ENCODE measurements around the gene TBCD. TPM values are rescaled to one million over a fixed set of nuclear protein-coding genes. Genes with fewer than 3 reads are reported as not detected.

Gene TBCD
- polyA plus RNA-seq, 2 donors, result 54.4 to 62.8 TPM

DNA sequence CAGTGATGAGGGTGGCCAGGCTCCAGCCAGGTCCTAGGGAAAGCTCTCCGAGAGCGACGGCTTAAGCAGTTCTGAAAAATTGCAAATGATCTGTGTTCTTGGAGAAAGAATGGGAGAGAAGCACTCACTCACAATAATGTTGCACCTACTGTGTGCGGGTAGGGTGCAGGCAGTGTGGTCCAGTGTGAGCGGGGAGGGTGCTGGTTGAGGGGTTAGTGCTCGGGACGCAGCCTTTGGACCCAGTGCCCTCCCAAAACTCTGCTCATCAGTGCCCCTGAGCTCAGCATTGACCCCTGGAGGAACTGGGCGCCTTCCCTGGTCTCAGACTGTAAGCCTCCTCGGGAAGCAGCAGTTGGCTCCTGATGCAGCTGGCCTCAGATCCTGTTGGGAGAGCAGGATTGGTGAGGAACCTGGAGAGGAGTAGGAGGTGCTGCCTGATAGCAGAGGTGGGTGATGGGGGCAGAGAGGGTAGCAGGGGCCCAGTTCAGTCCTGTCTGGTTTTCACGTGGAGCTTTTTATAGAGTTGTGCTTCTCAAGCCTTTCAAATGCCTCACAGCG is 111.6 kb downstream of the TBCD start:
- Histone ChIP-seq H3K27me3 (ENCODE audit: control insufficient read depth in 1 of 2, insufficient read depth in 2 of 2, low read length in 2 of 2) (no peaks in the 10 kb centered on the region), H3K4me1 (ENCODE audit: control insufficient read depth in 2 of 2, insufficient read depth in 2 of 2, low read length in 1 of 2) (peaks cover 16 to 58% of the 10 kb centered on the region in 2 donors), H3K27ac (ENCODE audit: low read depth in 2 of 2, low read length in 1 of 2) (peak overlapping the region; percentile 78 to 86), H3K4me3 (ENCODE audit: low read depth in 1 of 2, low read length in 2 of 2) (no peak overlapping the region), H3K36me3 (ENCODE audit: control insufficient read depth in 2 of 2, insufficient read depth in 2 of 2, low read length in 1 of 2) (no peaks in the 10 kb centered on the region), H3K9me3 (ENCODE audit: control insufficient read depth in 2 of 2, insufficient read depth in 1 of 2, low read depth in 1 of 2, low read length in 1 of 2) (no peaks in the 10 kb centered on the region)
- WGBS, 2 donors, result 86% methylated on average over 11 of the region's 11 CpGs

DNA sequence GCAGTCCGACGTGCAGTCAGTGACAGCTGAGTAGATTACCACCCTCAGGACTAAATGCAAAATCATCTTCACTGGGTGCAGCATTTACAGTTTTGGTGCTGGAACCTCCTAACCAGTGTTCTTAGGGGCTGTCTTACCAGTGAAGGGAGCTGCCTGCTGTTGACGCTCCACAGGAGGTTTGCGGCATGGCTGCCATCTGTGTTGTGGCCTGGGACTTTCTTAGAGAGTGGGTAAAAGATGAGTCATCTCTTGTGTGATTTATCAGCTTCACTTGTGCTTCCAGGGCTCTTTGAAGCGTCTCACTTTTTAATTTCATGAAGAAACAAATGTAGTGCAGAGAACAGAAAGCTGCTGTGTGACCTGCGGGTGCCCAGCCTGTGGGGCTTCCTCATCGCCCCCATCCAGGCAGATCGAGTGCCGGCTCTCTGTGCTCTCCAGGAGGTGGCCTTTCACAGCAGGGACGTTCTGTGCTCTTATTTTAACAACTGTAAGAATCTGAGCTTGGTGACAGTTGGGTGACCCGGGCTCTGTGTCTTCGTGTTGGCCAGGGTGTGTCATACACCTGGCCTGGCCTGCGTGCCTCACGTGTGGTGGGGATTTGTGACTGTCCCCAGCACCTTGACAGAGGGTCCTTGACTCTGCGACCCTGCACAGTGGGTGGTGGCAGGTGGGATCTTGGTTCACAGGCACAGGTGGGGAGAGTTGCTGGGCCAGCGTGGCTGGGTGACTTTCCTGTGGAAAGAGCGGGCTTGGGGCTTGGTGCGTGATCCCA is 112.3 kb downstream of the TBCD start:
- Histone ChIP-seq H3K4me1 (ENCODE audit: control insufficient read depth in 2 of 2, insufficient read depth in 2 of 2, low read length in 1 of 2) (peaks cover 16 to 58% of the 10 kb centered on the region in 2 donors), H3K27ac (ENCODE audit: low read depth in 2 of 2, low read length in 1 of 2) (peak overlapping the region; percentile 78 to 86), H3K27me3 (ENCODE audit: control insufficient read depth in 1 of 2, insufficient read depth in 2 of 2, low read length in 2 of 2) (no peaks in the 10 kb centered on the region), H3K4me3 (ENCODE audit: low read depth in 1 of 2, low read length in 2 of 2) (no peak overlapping the region), H3K36me3 (ENCODE audit: control insufficient read depth in 2 of 2, insufficient read depth in 2 of 2, low read length in 1 of 2) (no peaks in the 10 kb centered on the region), H3K9me3 (ENCODE audit: control insufficient read depth in 2 of 2, insufficient read depth in 1 of 2, low read depth in 1 of 2, low read length in 1 of 2) (no peaks in the 10 kb centered on the region)
- 49 to 65% methylated on average over 18 of the region's 18 CpGs for WGBS, 2 donors

DNA sequence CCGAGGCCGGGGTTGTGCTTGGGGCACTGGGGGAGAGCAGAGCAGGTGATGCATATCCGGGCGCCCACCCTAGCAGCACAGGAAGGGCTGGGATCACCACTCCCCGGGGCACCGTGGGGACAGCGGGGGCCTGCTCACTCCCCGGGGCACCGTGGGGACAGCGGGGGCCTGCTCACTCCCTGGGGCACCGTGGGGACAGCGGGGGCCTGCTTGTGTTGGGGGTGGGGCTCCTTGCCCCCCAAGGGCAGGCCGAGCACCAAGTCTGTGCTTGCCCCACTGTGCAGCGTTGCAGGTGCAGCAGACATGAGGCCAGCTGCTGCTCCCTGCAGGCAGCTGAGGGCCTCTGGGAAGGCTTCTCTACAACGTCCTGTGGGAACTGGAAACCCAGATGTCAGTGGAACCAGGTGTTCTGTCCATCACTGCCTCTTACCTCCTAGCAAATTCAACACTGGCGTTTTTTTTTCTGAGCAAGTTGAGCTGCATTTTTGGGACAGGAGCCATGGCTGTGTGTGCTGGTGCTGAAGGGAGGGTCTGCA is 112.9 kb downstream of the TBCD start:
- H3K27ac ChIP-seq (ENCODE audit: low read depth in 2 of 2, low read length in 1 of 2), result peak overlapping the region; percentile 78 to 86
- no peaks in the 10 kb centered on the region for H3K9me3 ChIP-seq (ENCODE audit: control insufficient read depth in 2 of 2, insufficient read depth in 1 of 2, low read depth in 1 of 2, low read length in 1 of 2)
- peaks cover 16 to 52% of the 10 kb centered on the region in 2 donors for H3K4me1 ChIP-seq (ENCODE audit: control insufficient read depth in 2 of 2, insufficient read depth in 2 of 2, low read length in 1 of 2)
- no peaks in the 10 kb centered on the region for H3K27me3 ChIP-seq (ENCODE audit: control insufficient read depth in 1 of 2, insufficient read depth in 2 of 2, low read length in 2 of 2)
- 56 to 72% methylated on average over 13 to 16 of the region's 16 CpGs for WGBS, 2 donors
- H3K36me3 ChIP-seq (ENCODE audit: control insufficient read depth in 2 of 2, insufficient read depth in 2 of 2, low read length in 1 of 2), result no peaks in the 10 kb centered on the region
- H3K4me3 ChIP-seq (ENCODE audit: low read depth in 1 of 2, low read length in 2 of 2), result no peak overlapping the region

DNA sequence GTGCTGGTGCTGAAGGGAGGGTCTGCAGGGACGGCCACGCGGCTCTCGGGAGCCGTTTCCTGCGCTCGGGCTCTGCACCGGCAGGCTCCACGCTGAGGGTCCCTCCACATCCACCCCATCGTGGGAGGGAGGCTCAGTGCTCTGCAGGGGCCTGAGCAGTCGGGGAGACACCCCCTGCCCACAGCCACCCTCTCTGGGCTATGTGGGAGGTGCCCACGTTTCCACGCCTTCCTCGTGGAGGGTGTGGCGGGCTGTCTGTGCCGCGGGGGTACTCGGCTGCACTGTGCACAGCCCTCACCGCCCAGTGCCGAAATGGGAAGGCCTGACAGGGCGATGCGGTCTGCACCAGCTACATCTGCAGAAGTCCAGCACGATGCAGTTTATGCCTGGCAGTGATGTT is 113.4 kb downstream of the TBCD start:
- Histone ChIP-seq H3K4me3 (ENCODE audit: low read depth in 1 of 2, low read length in 2 of 2) (no peak overlapping the region), H3K27me3 (ENCODE audit: control insufficient read depth in 1 of 2, insufficient read depth in 2 of 2, low read length in 2 of 2) (no peaks in the 10 kb centered on the region), H3K27ac (ENCODE audit: low read depth in 2 of 2, low read length in 1 of 2) (peak overlapping the region; percentile 25 to 86), H3K9me3 (ENCODE audit: control insufficient read depth in 2 of 2, insufficient read depth in 1 of 2, low read depth in 1 of 2, low read length in 1 of 2) (no peaks in the 10 kb centered on the region), H3K36me3 (ENCODE audit: control insufficient read depth in 2 of 2, insufficient read depth in 2 of 2, low read length in 1 of 2) (peaks cover 0 to 3% of the 10 kb centered on the region in 2 donors), H3K4me1 (ENCODE audit: control insufficient read depth in 2 of 2, insufficient read depth in 2 of 2, low read length in 1 of 2) (peaks cover 12 to 51% of the 10 kb centered on the region in 2 donors)
- WGBS, 2 donors, result 79 to 81% methylated on average over 23 of the region's 23 CpGs

DNA sequence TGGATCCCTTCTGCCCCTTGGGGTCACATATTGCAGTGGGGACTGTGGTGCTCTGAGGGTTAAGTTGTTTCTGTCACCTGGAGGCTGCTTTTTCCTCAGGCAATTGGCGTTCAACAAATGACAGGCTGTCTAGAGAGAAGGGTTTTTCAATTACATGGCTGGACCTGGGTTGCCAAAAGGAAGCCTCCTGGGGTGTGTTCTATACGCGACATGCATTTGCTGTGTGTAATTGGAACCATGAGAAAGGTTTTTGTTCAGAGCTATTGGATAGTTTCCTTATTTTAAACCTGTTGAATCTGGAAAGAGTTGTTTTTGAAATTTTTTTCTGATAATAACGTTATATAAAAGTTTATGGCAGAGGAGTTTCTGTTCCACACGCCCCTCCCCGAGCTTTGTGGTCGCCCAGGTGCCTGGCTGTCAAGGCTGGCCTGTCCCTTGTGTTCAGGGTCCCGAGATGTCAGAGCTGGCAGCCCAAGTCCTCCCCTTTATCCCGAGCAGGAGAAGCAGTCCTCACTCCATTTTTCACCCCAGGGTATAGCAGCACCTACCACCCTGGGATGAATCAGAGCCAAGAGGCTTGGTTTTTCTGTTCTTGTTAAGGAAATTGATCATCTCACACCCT is 114.0 kb downstream of the TBCD start:
- H3K27ac ChIP-seq (ENCODE audit: low read depth in 2 of 2, low read length in 1 of 2), result peak overlapping the region; percentile 52 to 68
- WGBS, 2 donors, result 68% methylated on average over 9 of the region's 9 CpGs
- no peaks in the 10 kb centered on the region for H3K27me3 ChIP-seq (ENCODE audit: control insufficient read depth in 1 of 2, insufficient read depth in 2 of 2, low read length in 2 of 2)
- peaks cover 0 to 6% of the 10 kb centered on the region in 2 donors for H3K36me3 ChIP-seq (ENCODE audit: control insufficient read depth in 2 of 2, insufficient read depth in 2 of 2, low read length in 1 of 2)
- peaks cover 9 to 51% of the 10 kb centered on the region in 2 donors for H3K4me1 ChIP-seq (ENCODE audit: control insufficient read depth in 2 of 2, insufficient read depth in 2 of 2, low read length in 1 of 2)
- H3K4me3 ChIP-seq (ENCODE audit: low read depth in 1 of 2, low read length in 2 of 2), result no peak overlapping the region
- no peaks in the 10 kb centered on the region for H3K9me3 ChIP-seq (ENCODE audit: control insufficient read depth in 2 of 2, insufficient read depth in 1 of 2, low read depth in 1 of 2, low read length in 1 of 2)

DNA sequence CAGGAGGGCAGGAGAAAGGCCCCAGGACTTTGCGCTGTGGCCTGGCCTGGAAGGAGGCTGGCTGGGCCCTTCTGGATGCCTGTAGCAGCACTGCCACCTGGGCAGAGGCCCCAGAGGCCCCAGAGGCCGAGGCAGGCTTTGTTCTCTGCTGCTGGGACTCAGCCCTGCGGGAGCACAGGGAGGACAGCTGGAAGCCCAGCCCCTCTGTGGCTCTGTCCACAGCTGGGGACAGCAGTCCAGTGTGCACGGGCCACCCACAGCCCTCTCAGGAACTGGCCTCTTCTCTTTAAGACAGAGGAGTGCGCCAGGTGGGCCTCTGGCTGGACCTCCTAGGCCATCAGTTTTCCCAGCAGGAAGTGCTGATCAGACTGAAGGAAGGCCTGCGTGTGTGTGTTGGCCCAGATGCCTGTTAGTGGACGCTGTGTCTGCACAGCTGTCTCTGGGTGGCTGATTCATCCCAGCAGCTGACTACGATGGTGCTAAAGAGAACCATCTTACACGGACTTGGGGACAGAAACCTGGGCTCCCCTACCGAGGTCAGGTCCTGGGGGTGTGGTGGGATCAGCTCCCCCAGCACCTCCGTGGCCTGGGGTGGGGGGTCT is 114.8 kb downstream of the TBCD start:
- Histone ChIP-seq H3K27ac (ENCODE audit: low read depth in 2 of 2, low read length in 1 of 2) (peak overlapping the region; percentile 52 to 68), H3K9me3 (ENCODE audit: control insufficient read depth in 2 of 2, insufficient read depth in 1 of 2, low read depth in 1 of 2, low read length in 1 of 2) (no peaks in the 10 kb centered on the region), H3K36me3 (ENCODE audit: control insufficient read depth in 2 of 2, insufficient read depth in 2 of 2, low read length in 1 of 2) (peaks cover 0 to 8% of the 10 kb centered on the region in 2 donors), H3K4me3 (ENCODE audit: low read depth in 1 of 2, low read length in 2 of 2) (no peak overlapping the region), H3K27me3 (ENCODE audit: control insufficient read depth in 1 of 2, insufficient read depth in 2 of 2, low read length in 2 of 2) (no peaks in the 10 kb centered on the region), H3K4me1 (ENCODE audit: control insufficient read depth in 2 of 2, insufficient read depth in 2 of 2, low read length in 1 of 2) (peaks cover 7 to 49% of the 10 kb centered on the region in 2 donors)
- WGBS, 2 donors, result 71 to 72% methylated on average over 11 of the region's 11 CpGs

DNA sequence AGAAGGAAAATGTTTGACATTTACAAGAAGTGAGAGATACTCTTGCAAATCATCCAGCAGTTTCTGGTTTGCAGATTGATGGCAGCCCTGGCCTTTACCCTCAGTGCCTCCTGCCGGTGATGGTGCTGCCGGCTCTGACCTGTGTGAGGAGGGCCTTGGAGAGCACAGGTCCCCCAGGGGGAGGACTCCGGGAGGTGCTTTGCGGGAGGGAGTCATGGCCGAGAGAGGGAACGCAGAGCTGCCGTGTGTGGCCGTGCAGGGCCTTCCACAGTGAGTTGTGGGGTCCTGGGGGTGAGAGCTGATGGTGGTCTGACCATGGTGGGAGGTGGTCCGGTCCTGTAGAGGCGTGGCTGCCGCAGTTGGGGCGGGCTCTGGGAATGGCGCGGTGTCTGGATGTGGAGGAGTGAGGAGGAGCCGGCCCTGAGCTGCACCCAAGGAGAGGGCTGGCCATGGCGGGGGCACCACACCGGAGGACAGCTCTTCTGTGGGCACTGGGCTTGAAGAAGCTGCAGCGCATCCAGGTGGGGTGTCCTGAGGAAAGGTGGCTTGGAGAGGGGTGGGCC is 116.0 kb downstream of the TBCD start:
- no peaks in the 10 kb centered on the region for H3K9me3 ChIP-seq (ENCODE audit: control insufficient read depth in 2 of 2, insufficient read depth in 1 of 2, low read depth in 1 of 2, low read length in 1 of 2)
- 94 to 97% methylated on average over 18 of the region's 18 CpGs for WGBS, 2 donors
- H3K4me1 ChIP-seq (ENCODE audit: control insufficient read depth in 2 of 2, insufficient read depth in 2 of 2, low read length in 1 of 2), result peaks cover 7 to 54% of the 10 kb centered on the region in 2 donors
- no peak overlapping the region for H3K4me3 ChIP-seq (ENCODE audit: low read depth in 1 of 2, low read length in 2 of 2)
- H3K36me3 ChIP-seq (ENCODE audit: control insufficient read depth in 2 of 2, insufficient read depth in 2 of 2, low read length in 1 of 2), result peaks cover 0 to 14% of the 10 kb centered on the region in 2 donors
- H3K27ac ChIP-seq (ENCODE audit: low read depth in 2 of 2, low read length in 1 of 2), result no peak overlapping the region
- H3K27me3 ChIP-seq (ENCODE audit: control insufficient read depth in 1 of 2, insufficient read depth in 2 of 2, low read length in 2 of 2), result no peaks in the 10 kb centered on the region

DNA sequence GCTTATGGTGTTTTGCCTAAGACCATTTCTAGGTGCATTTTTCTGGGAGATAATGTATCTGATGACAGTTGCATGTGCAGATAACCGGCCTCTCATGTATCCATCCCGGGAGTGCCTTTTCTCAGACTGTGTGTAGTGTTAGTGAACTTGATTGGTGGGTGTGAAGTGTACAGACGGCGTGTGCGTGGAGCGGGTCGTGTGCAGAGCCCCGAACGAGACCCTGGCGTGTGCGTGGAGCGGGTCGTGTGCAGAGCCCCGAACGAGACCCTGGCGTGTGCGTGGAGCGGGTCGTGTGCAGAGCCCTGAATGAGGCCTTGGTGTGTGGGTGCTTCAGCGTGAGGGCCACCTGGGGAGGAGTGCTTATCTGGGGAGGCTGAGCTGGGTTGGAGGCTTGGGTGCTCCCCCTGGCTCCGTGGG is 116.9 kb downstream of the TBCD start:
- Histone ChIP-seq H3K27me3 (ENCODE audit: control insufficient read depth in 1 of 2, insufficient read depth in 2 of 2, low read length in 2 of 2) (no peaks in the 10 kb centered on the region), H3K27ac (ENCODE audit: low read depth in 2 of 2, low read length in 1 of 2) (no peak overlapping the region), H3K4me3 (ENCODE audit: low read depth in 1 of 2, low read length in 2 of 2) (no peak overlapping the region), H3K36me3 (ENCODE audit: control insufficient read depth in 2 of 2, insufficient read depth in 2 of 2, low read length in 1 of 2) (peaks cover 0 to 14% of the 10 kb centered on the region in 2 donors), H3K4me1 (ENCODE audit: control insufficient read depth in 2 of 2, insufficient read depth in 2 of 2, low read length in 1 of 2) (peaks cover 7 to 50% of the 10 kb centered on the region in 2 donors), H3K9me3 (ENCODE audit: control insufficient read depth in 2 of 2, insufficient read depth in 1 of 2, low read depth in 1 of 2, low read length in 1 of 2) (no peaks in the 10 kb centered on the region)
- 92 to 93% methylated on average over 21 of the region's 21 CpGs for WGBS, 2 donors

DNA sequence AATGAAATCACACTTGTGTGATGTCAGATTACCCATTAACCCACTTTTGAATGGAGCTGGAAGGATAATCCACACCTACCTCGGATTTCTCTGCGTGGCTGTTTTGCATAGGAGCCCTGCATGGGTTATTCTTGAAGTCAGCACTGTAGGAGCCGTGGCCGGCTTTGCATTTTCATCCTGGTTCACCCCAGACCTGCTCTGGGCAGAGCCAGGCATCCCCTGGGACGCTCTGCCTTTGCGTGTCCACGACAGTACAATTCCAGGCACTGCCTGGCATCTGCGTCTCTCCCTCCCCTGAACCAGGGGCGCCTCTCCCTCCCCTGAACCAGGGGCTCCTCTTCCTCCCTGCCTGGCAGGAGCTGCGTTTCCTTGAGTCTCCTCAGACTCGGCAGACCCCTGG is 117.7 kb downstream of the TBCD start:
- Histone ChIP-seq H3K4me3 (ENCODE audit: low read depth in 1 of 2, low read length in 2 of 2) (no peak overlapping the region), H3K27ac (ENCODE audit: low read depth in 2 of 2, low read length in 1 of 2) (peak overlapping the region in 1 of 2 donors; percentile 11), H3K9me3 (ENCODE audit: control insufficient read depth in 2 of 2, insufficient read depth in 1 of 2, low read depth in 1 of 2, low read length in 1 of 2) (no peaks in the 10 kb centered on the region), H3K27me3 (ENCODE audit: control insufficient read depth in 1 of 2, insufficient read depth in 2 of 2, low read length in 2 of 2) (no peaks in the 10 kb centered on the region), H3K36me3 (ENCODE audit: control insufficient read depth in 2 of 2, insufficient read depth in 2 of 2, low read length in 1 of 2) (peaks cover 0 to 14% of the 10 kb centered on the region in 2 donors), H3K4me1 (ENCODE audit: control insufficient read depth in 2 of 2, insufficient read depth in 2 of 2, low read length in 1 of 2) (peaks cover 11 to 51% of the 10 kb centered on the region in 2 donors)
- WGBS, 2 donors, result 92 to 94% methylated on average over 11 of the region's 11 CpGs

Data from esophagus (tissue), 2 donors.